NOMO-1 (cell line): ENCODE results near the gene MT1B.

Source experiments
- DNase-seq, 2 experiments: peaks; one replicate each; lab custom pipeline; 2025; ENCODE audit not compliant: unreplicated experiment in 2 of 2; lab: John Stamatoyannopoulos, UW

Gene MT1B

DNA sequence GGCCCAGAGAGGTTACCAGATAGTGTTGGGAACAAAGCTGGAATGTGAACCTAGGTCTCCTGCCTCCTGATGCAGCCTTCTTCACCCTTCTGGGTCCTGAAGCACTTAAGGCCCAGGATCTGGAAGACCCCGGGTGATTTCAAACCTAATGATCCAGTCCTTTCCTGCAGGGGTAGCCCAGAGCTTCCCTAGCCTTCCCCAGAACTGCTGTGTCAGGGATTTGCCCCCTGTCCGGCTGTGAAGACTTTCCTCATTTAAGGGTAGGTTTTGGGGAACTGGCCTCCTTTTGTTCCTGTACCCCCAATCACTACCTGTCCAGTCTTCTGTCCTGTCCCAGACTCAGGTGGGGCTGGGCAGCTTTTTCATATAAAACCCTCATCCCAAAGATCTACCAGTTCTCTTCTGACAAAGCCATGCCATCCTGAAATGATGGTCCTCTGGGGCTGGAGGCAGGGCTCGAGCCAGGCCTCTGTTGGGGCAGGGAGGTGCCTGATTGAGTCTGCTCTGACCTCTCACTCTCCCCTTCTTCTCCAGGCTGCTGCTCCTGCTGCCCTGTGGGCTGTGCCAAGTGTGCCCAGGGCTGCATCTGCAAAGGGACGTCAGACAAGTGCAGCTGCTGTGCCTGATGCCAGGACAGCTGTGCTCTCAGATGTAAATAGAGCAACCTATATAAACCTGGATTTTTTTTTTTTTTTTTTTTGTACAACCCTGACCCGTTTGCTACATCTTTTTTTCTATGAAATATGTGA lies 31.9 kb downstream of the MT1B start:
- DNase-seq = no peak

DNA sequence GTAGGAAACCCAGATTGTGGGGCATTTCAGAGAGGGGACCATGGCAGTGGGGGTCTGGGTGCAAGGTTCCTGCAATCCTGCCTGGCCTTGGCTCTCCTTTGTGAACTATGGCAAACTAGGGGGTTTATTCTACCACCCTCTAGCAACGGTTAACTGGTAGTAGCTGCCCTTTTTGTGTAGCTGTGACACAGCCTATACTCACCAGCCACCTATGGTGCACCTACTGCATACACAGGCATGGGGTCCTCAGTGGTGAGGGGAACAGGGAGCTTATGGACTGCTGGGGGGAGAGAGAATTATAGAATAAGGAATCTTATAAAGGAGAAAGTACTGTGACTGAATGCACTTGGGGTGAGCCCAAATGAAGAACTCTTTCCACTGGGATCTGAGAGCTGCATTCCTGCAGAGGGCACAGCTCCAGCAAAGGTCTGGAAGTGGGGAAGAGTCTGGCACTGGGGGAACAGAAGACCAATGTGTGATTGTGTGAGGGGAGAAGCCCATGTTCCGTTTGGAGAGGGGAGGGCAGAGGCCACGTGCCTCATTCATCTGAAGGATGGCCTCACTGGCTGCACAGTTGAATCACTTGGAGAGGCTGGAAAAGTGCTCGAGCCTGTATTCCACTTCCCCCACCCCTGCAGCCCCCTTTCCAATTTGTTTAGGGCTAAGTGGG lies 32.7 kb downstream of the MT1B start:
- no peak for DNase-seq

DNA sequence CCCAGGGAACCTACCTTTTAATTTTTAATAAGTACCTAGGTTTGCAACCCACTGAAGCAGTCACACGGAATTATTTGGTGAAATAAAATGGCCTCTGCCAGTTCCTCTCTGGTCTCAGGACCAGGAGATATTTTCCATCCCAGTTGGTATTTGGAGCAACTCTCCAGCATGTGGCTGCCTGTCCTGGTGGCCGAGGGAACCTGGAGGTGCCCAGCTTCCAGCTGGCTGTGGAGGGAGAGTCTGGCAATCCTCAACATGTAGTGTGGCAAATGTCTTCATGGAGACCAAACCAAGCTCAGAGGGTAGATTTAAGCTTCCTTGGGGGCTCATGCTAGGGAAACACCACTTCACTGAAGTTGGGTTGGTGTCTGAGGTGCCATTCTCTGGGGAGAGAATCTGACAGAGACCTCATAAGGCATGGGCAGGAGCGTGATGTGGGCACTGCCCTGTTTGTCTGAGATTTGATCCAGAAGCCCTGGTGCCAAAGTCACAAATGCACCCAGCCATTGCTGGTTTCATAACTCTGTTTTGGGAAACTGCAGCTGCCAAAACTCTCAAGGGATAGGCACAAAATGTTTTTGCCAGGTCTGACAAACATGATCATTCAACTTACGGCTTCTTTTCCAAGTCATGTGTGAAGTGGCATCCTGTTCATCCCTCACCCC lies 33.4 kb downstream of the MT1B start:
- DNase-seq = no peak

DNA sequence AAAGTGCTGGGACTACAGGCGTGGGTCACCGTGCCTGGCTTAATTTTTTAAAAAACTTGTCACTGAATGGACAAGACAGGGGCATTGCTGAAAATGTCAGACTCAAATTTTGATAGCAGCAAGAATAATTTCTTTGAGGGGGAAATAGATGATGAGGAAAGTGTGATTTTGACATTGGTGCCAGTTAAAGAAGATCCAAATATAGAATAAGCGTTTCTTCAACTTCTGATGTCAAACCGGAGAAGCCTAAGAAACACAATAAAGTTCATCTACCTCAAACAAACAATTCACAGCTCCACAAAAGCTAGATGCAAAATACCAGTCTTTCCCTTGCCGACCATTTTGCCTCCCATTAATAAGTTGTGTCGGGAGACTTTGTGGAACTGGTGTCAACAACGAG lies 35.1 kb downstream of the MT1B start:
- DNase-seq = no peak

DNA sequence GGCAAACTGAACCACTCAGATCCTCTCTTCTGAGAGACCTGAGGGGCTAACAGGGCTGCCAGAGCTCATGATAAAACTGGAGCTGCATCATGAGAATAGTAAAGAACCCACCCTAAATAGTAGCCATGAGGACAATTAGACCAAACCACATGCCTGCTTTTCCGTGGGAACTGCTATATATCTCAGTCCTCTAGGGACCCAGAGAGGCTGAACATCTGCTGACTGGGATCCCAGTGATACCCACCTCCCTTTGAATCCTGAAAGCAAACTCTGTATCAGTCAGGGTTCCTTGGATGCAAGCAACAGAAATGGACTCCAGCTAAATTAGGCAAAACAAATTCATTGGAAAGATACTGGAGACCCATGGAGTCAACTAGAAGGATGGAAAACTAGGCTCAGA lies 37.1 kb downstream of the MT1B start:
- DNase-seq = no peak

DNA sequence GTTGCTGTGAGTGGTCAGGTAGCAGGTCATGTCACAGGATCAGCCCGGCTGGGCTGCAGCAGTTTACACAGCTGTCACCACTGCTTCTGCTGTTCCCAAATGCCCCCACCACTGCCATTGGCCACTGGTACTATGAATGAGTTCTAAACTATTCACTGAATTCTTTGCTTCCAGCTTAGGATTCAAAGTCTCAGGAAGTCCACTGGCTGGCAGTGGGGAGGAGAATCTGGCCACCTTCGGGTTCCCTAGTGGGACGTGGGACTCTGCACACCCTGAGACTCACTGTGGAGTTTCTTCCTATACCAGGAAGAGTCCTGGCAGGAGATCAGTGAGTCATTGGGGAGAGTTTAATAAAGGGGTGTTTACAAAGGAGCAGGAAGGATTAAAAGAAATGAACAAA lies 37.5 kb downstream of the MT1B start:
- no peak for DNase-seq

DNA sequence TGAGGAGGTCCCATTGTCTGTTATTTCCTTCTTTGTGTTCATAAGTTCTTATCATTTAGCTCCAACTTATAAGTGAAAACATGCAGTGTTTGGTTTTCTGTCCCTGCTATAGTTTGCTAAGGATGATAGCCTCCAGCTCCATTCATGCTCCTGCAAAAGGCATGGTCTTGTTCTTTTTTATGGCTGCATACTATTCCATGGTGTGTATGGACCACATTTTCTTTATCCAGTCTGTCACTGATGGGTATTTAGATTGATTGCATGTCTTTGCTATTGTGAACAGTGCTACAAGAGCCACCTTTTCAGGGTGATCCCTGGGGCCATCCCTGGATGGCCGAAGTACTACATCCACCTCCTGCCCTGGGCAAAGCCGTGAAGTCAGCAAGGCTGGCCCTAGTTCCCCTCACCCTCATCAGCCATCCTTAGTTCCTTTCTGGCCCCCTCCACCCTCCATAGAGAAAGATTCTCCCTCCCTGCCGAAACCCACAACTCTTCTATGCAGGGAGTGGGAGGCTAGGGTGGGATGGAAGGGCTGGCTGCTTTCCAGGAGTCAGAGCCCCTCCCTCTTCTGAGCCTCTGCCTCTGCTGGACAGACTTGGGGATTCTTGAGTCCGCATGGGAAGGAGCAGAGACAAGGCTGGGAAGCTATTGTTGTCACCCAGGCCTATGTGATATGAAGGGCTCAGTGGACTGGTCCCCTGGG lies 38.9 kb downstream of the MT1B start:
- DNase-seq = no peak

DNA sequence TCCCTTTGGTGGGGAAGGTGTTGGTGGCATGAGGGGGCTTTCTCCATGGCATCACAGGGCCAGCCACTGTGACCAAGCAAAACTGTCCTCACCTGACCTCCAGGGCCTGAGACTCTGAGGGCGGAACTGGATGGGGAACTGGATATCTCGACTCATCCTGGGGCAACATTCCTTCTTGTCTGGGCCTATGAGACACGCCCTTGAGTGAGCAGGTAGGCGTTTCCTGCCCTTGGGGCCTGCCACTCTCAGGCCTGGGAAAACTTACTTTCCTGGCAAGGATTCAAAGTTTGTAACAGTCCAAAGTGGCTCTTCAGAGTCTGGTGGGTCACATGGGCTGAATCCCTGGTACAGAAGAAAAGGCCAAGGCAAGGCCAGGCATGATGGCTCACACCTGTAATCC lies 40.2 kb downstream of the MT1B start:
- no peak for DNase-seq

DNA sequence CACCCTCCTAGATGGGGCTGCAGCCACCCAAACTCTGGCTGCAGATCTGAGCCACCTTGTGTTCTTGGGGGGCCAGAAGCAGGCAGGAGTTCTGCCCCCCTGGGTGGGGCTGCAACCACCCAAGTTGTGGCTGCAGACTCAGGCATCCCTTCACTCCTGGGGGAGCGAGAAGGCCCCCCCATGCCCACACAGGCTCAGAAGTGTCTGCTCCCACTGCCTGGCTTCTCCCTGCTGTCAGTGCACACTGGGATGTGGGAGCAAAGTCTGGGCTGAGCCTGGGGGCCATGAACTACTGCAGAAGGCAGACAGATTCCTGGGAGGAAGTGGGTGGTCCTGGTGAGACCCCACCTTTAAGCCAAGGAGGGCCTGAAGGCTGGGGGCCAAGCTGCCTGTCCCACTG lies 43.6 kb downstream of the MT1B start:
- no peak for DNase-seq

DNA sequence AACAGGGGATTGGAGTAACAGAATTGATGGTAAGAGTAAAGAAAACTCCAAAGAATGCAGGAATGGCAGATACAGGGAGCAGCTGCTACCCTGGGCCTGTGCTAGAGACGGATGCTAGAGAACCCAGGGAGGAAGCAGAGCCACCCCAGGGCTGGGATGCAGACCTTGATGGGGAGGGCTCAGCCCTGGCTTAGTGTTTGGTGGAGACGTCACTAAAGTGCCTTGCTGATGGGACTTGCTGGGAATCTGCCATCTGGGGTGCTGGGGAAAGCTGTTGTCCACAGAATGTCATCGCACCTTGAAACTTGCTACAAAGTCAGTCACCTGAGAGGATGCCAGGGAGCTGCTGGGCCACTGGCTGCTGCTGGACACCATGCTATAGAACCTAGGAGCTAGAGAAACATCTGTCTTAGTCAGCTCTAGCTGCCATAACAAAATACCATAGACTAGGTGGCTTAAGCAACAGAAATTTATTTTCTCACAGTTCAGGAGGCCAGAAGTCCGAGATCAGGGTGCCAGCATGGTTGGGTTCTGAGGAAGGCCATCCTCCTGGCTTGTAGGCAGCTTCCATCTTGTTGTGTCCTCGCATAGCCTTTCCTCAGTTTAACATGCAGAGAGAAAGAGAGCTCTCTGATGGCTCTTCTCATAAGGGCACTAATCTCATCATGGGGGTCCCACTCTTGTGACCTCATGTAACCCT lies 45.9 kb downstream of the MT1B start:
- no peak for DNase-seq

DNA sequence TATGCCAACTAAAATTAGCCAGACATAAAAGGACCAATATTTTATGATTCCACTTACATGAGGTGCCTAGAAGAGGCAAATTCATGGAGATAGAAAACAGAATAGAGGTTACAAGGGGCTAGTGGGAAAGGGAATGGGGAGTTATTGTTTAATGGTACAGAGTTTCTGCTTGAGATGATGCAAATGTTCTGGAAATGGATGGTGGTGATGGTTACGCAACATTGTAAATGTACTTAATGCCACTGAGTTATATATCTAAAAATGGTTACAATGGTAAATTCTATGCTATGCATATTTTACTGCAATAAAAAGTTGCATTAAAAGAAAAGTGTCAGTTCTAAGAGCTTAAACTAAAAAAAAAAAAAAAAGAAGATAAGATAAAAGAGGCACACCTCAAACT lies 48.5 kb downstream of the MT1B start:
- DNase-seq = peak in 1 of 2 experiments; percentile 26

DNA sequence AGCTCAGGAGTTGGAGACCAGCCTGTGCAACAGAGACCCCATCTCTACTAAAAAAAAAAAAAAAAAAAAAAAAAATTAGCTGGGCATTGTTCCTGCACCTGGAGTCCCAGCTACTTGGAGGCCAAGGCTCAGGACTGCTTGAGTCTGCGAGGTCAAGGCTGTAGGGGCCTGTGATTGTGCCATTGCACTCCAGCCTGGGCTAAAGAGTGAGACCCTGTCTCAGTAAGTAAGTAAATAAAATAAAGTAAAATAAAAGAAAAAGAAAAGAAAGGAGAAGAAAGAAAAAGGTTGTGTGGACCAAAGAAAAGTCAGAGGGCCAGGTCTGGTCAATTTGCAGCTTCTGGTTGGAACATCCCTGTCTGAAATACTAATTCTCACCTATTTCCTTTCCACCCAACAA lies 48.9 kb downstream of the MT1B start:
- no peak for DNase-seq

DNA sequence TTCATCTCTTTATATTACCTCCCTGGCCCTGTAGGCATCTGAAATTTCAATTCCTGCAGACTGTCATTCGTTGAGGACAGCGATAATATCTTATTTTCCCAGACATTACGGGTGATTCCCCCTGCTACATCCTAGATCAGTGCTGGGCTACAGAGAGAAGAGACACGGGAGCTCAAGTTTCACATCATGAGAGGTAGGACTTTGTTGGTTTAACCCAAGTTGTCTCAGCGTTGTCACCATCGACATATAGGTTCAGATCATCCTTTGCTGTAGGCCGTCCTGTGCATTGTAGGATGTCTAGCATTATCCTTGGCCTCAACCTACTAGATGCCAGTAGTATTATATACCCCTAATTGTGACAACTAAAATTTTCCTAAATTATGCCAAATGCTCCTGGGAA lies 49.8 kb downstream of the MT1B start:
- DNase-seq = no peak
